Measurements from ENCODE around the gene NKIRAS1.
"Not testable (repeated sequence)": the region's sequence is repeated elsewhere in the genome, so short reads cannot be mapped to it uniquely, and the experiment has no call there.

The NKIRAS1 gene

GRCh38 chr3:23867400-23867799 is 49.4 kb downstream of the NKIRAS1 start:
- DNase-seq: no peak

DNA sequence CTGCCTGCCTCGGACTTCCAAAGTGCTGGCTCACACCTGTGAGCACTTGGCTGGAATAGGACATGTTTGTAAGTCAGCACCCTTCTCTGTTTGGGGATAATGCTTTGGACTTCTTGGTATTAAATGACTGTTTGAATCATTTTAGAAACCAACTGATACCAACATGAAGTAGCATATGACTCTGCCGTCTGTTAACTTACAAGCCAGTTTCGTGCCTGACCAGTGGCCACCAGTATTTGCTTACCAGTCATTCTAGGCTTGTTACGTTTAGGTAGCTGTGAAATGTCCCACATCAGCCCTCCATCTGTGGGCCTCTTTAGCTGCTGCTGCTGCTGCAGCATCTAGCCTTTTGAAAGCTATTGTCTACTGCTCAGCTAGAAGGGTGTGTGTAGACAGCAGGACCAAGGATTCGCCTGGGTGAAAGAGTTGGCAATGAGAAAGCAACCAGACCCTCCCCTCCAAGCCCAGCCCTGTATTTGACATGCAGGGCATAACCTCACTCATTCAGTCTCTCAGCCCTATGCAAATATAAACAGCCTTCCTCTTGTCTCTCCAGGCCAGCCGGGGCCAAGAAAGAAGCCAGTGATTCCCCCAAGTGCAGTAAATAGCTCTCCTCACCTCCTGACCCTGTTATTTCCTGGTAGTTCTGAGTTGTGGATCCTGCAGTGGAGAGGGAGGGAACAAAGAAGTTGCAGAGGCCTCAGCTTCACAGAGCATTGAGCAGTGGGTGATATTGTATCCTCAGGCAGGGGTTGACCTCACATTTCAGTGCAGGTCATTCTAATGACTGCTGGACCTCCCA is 51.0 kb downstream of the NKIRAS1 start:
- DNase-seq: no peak

DNA sequence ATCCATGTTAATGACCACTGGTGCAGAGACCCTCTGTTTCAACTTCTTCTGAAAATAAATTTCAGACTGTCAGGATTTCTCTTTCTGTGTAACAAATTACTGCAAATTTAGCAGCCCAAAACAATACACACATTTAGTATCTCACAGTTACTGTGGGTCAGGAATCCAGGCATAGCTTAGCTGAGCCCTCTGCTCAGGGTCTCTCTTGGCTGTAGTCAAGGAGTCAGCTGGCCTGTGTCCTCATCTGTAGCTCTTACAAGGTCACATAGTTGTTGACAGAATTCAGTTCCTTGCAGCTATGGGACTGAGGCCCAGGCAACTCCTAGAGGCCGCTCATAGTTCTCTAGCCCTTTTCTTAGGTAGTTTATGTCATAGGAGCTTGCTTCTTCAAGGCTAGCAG is 51.9 kb downstream of the NKIRAS1 start:
- no peak for DNase-seq

GRCh38 chr3:23863060-23863459 is 53.7 kb downstream of the NKIRAS1 start:
- DNase-seq: no peak

- DNase-seq: no peak
Observed at GRCh38 chr3:23861689-23862088, 55.1 kb downstream of the NKIRAS1 start.

DNA sequence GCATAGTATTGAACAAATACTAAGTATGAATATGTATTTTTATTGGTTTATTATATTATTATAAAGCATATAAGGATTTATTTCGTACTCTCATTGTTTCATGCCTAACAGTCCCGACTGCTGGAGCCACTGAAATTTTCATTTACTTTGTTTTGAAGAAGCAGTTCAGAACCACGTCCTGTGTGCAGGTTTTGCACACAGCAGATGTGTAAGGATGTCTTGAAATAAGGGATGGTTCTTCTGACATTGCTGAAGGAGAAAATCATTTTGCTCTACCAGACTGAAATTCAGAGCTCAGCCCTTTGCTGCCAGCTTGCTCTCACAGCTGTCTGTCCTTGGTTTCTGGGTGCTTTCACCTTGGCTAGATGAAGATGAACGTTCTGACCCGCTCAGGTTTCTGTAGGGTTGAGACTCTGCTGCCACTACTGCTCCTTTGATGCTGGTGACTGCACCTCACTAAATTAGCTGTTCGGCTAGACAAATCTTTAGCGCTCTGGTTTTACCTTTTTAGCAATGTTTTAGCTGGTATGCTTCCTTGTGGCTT is 56.9 kb downstream of the NKIRAS1 start:
- no peak for DNase-seq

DNA sequence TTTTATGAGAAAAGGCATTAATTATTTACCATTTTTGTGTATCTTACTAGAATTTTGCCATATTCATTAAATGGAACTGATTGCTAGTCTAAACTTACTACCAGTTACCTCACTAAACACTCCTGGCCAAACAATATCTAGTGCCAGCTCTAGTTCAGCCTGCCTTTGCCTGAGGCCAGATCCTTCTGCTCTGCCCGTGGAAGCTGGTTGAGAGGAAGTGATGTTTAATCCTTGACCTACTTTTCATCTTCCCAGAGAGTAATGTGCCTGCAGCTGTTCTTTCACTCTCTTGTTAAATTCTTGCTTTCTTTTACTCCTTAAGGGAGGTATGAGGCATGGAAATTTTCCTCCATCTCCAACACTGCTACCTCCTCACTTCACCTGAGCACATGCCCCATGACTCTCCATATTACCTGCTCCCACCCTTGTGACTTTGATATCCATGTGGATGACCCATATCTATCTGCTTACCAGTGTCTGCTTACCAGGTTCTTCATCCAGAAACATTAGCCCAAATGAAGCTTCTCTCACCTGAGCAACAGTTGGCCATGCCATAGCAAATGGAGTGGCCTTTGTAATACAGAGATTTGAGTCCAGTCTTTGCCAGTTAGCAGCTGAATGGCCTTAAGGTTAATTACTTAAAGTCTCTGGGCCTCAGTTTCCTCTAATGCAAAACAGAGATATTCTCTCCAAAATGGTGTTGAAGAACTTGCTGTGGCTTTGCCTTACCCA is 57.6 kb downstream of the NKIRAS1 start:
- DNase-seq: no peak

DNA sequence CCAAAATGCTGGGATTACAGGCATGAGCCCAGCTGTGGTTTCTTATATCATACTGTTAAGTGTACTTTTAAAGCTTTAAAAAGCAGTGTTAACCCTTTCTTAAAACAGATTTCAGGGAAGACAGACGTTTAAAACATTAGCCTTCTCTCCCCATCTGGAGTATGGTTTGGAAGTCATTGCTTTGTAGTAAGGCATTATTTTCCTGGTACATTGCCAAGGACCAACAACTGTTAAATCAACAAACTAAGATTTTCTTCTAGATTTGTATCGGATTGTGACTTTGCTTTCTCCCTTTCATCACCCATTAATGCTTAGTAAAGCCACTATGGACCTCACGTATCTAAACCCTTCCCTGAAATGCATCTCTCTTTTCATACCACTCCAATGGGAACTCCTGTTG is 60.5 kb downstream of the NKIRAS1 start:
- DNase-seq: no peak

- not testable (repeated sequence) for DNase-seq
Observed at GRCh38 chr3:23849462-23849861, 67.3 kb downstream of the NKIRAS1 start.

DNA sequence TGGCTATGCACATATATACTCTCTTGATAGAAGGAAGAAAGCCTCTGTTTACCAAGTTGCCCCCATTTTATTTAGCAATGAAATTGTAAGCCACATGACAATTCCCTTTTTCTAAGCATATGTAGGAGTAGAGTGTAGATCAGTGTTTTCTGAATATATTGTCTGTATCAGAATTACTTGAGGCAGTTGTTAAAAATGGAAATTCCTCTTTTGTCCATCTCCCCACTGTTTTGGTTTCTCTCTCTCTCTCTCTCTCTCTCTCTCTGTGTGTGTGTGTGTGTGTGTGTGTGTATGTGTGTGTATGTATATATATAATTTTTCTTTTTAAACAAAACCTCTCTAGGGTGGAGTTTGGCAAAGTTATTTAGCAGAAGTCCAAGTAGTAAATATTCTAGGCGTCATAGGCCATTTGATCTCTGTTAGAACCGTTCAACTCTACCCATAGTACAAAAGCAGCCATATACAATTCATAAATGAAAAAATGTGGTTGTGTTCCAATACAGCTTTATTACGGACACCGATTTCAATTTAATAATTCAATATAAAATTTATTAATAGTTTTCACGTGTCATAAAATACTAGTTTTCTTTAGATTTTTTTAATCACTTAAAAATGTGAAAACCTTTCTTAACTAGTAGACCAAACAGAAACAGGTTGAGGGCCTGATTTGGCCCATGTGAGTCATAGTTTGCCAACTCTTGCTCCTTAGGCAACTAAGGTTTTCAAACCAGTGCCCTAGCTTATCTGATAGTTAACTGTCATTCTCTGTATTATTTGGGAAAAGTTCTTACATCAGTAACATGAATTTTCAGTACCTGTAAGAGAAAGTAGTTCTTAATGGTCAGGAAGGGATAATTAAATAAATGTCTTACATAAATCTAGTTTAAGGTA is 71.2 kb downstream of the NKIRAS1 start:
- DNase-seq: no peak

DNA sequence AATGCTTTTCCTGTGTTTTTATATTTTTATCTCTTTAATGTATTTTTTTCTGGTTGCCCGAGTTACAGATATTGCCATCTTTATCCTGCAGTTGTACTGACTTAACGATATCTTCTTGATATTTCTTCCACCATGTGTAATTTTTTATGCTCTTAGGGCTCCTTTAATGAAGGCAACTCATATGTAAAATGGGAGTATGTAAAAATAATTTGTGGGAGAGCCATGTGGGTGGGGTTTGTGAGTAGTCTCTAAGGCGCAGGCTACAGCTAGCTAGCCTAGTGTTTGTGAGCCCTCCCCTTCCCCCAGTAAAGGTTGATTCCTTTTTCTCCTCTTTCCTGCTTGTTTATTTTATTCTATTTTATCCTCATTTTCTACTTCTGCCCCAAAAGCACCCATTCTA is 72.9 kb downstream of the NKIRAS1 start:
- no peak for DNase-seq

All from stimulated activated naive CD4-positive, alpha-beta T cell treated with Interleukin-2 at 50 U/mL for 16 hours (primary cell).